ENCODE data around the gene LRRC47. TPM values are rescaled to one million over a fixed set of nuclear protein-coding genes. Genes with fewer than 3 reads are reported as not detected.

LRRC47 gene
- total and polyA plus RNA-seq, 2 of the 13 experiments (the other 11 are each of a cell fraction or from before 2014, with no cell fraction given), result 18.3 to 52.5 TPM

GRCh38 chr1:3772027-3772714 is 24.1 kb downstream of the LRRC47 start (continued):
- TF ChIP-seq ZNF646 (CRISPR knock-in tag; IDR thresholded peaks at IDR 0.05) (no peak), SMAD3 (CRISPR knock-in tag; IDR thresholded peaks at IDR 0.05) (no peak), ZFP36 (IDR thresholded peaks at IDR 0.05; ENCODE audit: borderline replicate concordance, low read depth, low read length, partially characterized antibody) (no peak), ZBTB7B (CRISPR knock-in tag; IDR thresholded peaks at IDR 0.05) (peak; percentile 61; the same call in 1 of the 2 replicates), NFE2L2 (IDR thresholded peaks at IDR 0.05; ENCODE audit: low read length) (no peak), ARID2 (CRISPR knock-in tag; IDR thresholded peaks at IDR 0.05; ENCODE audit: borderline replicate concordance) (no peak), MLXIP (CRISPR knock-in tag; IDR thresholded peaks at IDR 0.05; ENCODE audit: borderline replicate concordance) (no peak), ZNF75D (CRISPR knock-in tag; IDR thresholded peaks at IDR 0.05; ENCODE audit: borderline replicate concordance) (no peak)
- TF ChIP-seq, protein P1, sequence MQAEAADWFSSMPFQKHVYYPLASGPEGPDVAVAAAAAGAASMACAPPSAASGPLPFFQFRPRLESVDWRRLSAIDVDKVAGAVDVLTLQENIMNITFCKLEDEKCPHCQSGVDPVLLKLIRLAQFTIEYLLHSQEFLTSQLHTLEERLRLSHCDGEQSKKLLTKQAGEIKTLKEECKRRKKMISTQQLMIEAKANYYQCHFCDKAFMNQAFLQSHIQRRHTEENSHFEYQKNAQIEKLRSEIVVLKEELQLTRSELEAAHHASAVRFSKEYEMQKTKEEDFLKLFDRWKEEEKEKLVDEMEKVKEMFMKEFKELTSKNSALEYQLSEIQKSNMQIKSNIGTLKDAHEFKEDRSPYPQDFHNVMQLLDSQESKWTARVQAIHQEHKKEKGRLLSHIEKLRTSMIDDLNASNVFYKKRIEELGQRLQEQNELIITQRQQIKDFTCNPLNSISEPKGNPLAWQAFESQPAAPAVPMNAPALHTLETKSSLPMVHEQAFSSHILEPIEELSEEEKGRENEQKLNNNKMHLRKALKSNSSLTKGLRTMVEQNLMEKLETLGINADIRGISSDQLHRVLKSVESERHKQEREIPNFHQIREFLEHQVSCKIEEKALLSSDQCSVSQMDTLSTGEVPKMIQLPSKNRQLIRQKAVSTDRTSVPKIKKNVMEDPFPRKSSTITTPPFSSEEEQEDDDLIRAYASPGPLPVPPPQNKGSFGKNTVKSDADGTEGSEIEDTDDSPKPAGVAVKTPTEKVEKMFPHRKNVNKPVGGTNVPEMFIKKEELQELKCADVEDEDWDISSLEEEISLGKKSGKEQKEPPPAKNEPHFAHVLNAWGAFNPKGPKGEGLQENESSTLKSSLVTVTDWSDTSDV (CRISPR knock-in tag; IDR thresholded peaks at IDR 0.05), result no peak
- TF ChIP-seq, protein P2, sequence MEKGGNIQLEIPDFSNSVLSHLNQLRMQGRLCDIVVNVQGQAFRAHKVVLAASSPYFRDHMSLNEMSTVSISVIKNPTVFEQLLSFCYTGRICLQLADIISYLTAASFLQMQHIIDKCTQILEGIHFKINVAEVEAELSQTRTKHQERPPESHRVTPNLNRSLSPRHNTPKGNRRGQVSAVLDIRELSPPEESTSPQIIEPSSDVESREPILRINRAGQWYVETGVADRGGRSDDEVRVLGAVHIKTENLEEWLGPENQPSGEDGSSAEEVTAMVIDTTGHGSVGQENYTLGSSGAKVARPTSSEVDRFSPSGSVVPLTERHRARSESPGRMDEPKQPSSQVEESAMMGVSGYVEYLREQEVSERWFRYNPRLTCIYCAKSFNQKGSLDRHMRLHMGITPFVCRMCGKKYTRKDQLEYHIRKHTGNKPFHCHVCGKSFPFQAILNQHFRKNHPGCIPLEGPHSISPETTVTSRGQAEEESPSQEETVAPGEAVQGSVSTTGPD (CRISPR knock-in tag; IDR thresholded peaks at IDR 0.05), result no peak
- TF ChIP-seq, protein P3, sequence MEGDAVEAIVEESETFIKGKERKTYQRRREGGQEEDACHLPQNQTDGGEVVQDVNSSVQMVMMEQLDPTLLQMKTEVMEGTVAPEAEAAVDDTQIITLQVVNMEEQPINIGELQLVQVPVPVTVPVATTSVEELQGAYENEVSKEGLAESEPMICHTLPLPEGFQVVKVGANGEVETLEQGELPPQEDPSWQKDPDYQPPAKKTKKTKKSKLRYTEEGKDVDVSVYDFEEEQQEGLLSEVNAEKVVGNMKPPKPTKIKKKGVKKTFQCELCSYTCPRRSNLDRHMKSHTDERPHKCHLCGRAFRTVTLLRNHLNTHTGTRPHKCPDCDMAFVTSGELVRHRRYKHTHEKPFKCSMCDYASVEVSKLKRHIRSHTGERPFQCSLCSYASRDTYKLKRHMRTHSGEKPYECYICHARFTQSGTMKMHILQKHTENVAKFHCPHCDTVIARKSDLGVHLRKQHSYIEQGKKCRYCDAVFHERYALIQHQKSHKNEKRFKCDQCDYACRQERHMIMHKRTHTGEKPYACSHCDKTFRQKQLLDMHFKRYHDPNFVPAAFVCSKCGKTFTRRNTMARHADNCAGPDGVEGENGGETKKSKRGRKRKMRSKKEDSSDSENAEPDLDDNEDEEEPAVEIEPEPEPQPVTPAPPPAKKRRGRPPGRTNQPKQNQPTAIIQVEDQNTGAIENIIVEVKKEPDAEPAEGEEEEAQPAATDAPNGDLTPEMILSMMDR (CRISPR knock-in tag; IDR thresholded peaks at IDR 0.05), result no peak
